H9 (cell line): ENCODE measurements around the gene CHURC1. TPM values are rescaled to one million over a fixed set of nuclear protein-coding genes. Genes with fewer than 3 reads are reported as not detected.

ENCODE experiments used
- DNase-seq: peaks from one replicate; pipeline ENCODE4 v3.0.0-alpha.2; 2017
- H2AFZ ChIP-seq: one replicate; pipeline ENCODE4 v1.6.1; 2013; ENCODE audit warnings: mild to moderate bottlenecking, low read length, control low read depth, moderate library complexity
- H2AK5ac ChIP-seq: 2 replicates; pipeline ENCODE4 v1.6.1; 2013; ENCODE audit warnings: low read length, control low read depth, mixed read lengths; ENCODE audit not compliant: insufficient read length
- H2BK120ac ChIP-seq: one replicate; pipeline ENCODE4 v1.6.1; 2013; ENCODE audit warnings: low read depth, mild to moderate bottlenecking, low read length, control low read depth, inconsistent platforms; ENCODE audit not compliant: poor library complexity, severe bottlenecking
- H2BK12ac ChIP-seq: 2 replicates; pipeline ENCODE4 v1.6.1; 2013; ENCODE audit warnings: low read length, control low read depth, mixed read lengths, low read depth; ENCODE audit not compliant: insufficient read length
- H2BK15ac ChIP-seq: 2 replicates; pipeline ENCODE4 v1.6.1; 2013; ENCODE audit warnings: low read depth, low read length, control low read depth
- H2BK20ac ChIP-seq: one replicate; pipeline ENCODE4 v1.6.1; 2013; ENCODE audit warnings: low read depth, mild to moderate bottlenecking, low read length, control low read depth, inconsistent platforms; ENCODE audit not compliant: poor library complexity, severe bottlenecking
- H2BK5ac ChIP-seq: 2 replicates; pipeline ENCODE4 v1.6.1; 2013; ENCODE audit warnings: low read length, control low read depth, mixed read lengths; ENCODE audit not compliant: insufficient read length
- H3K14ac ChIP-seq: 2 replicates; pipeline ENCODE4 v1.6.1; 2013; ENCODE audit warnings: low read length, control low read depth; ENCODE audit not compliant: insufficient read depth
- H3K18ac ChIP-seq: 2 replicates; pipeline ENCODE4 v1.6.1; 2013; ENCODE audit warnings: low read depth, mild to moderate bottlenecking, mixed read lengths, low read length, control low read depth; ENCODE audit not compliant: insufficient read length
- H3K23ac ChIP-seq: 2 replicates; pipeline ENCODE4 v1.6.1; 2013; ENCODE audit warnings: low read length, control low read depth, mixed read lengths, low read depth; ENCODE audit not compliant: insufficient read length
- H3K23me2 ChIP-seq: 2 replicates; pipeline ENCODE4 v1.6.1; 2013; ENCODE audit warnings: low read depth, mild to moderate bottlenecking, mixed read lengths, low read length, control low read depth; ENCODE audit not compliant: insufficient read length, poor library complexity, severe bottlenecking
- H3K27ac ChIP-seq: 2 replicates; pipeline ENCODE4 v1.5.1; 2013; ENCODE audit warnings: low read length, control low read depth, mixed read lengths, low read depth; ENCODE audit not compliant: insufficient read length
- H3K27me3 ChIP-seq: 2 replicates; pipeline ENCODE4 v1.6.1; 2013; ENCODE audit warnings: low read length, control low read depth, inconsistent platforms; ENCODE audit not compliant: insufficient read depth
- H3K4ac ChIP-seq: 2 replicates; pipeline ENCODE4 v1.6.1; 2013; ENCODE audit warnings: low read depth, mild to moderate bottlenecking, control low read depth, inconsistent platforms, low read length, moderate library complexity
- H3K4me1 ChIP-seq: 2 replicates; pipeline ENCODE4 v1.6.1; 2013; ENCODE audit warnings: low read length, control low read depth, inconsistent platforms; ENCODE audit not compliant: insufficient read depth
- H3K4me2 ChIP-seq: 2 replicates; pipeline ENCODE4 v1.6.1; 2013; ENCODE audit warnings: low read length, control low read depth, mixed read lengths; ENCODE audit not compliant: insufficient read length, insufficient read depth
- H3K56ac ChIP-seq: 2 replicates; pipeline ENCODE4 v1.6.1; 2013; ENCODE audit warnings: low read depth, mild to moderate bottlenecking, mixed read lengths, low read length, control low read depth; ENCODE audit not compliant: insufficient read length
- H3K79me1 ChIP-seq: 2 replicates; pipeline ENCODE4 v1.6.1; 2013; ENCODE audit warnings: low read depth, mild to moderate bottlenecking, moderate library complexity, low read length, control low read depth, inconsistent platforms; ENCODE audit not compliant: insufficient read depth, poor library complexity, severe bottlenecking
- H3K79me2 ChIP-seq: 2 replicates; pipeline ENCODE4 v1.6.1; 2013; ENCODE audit warnings: low read length, control low read depth, inconsistent platforms; ENCODE audit not compliant: insufficient read depth
- H3K9ac ChIP-seq: 2 replicates; pipeline ENCODE4 v1.6.1; 2013; ENCODE audit warnings: low read length, control low read depth, mixed read lengths; ENCODE audit not compliant: insufficient read length; ENCODE audit errors: extremely low read depth
- H3K9me3 ChIP-seq: one replicate; pipeline ENCODE4 v1.6.1; 2013; ENCODE audit warnings: low read depth, low read length, inconsistent platforms; ENCODE audit not compliant: control insufficient read depth
- H3T11ph ChIP-seq: one replicate; pipeline ENCODE4 v1.6.1; 2013; ENCODE audit warnings: mild to moderate bottlenecking, low read length, control low read depth, inconsistent platforms
- H4K20me1 ChIP-seq: one replicate; pipeline ENCODE4 v1.6.1; 2013; ENCODE audit not compliant: control insufficient read depth, insufficient read length, insufficient read depth
- H4K5ac ChIP-seq: 2 replicates; pipeline ENCODE4 v1.6.1; 2013; ENCODE audit warnings: low read depth, mild to moderate bottlenecking, mixed read lengths, low read length, control low read depth; ENCODE audit not compliant: insufficient read length
- H4K8ac ChIP-seq: replicated peaks from 2 replicates; pipeline ENCODE4 v1.6.1; 2013; ENCODE audit warnings: low read length, control low read depth, mixed read lengths, low read depth; ENCODE audit not compliant: insufficient read length
- H4K91ac ChIP-seq: 2 replicates; pipeline ENCODE4 v1.6.1; 2013; ENCODE audit warnings: low read depth, mild to moderate bottlenecking, moderate library complexity, mixed read lengths, low read length, control low read depth; ENCODE audit not compliant: insufficient read length
- H3K27ac Mint-ChIP-seq, 3 experiments: 2 replicates in 2 of 3; 3 replicates in 1 of 3; pipeline ENCODE4 v1.8.0; 2020 to 2021; ENCODE audit warnings: mixed read lengths in 3 of 3, mild to moderate bottlenecking in 1 of 3, moderate library complexity in 1 of 3
- H3K27me3 Mint-ChIP-seq: 2 replicates; pipeline ENCODE4 v1.8.0; 2021; ENCODE audit warnings: low read depth, mild to moderate bottlenecking, moderate library complexity, mixed read lengths
- H3K36me3 Mint-ChIP-seq, 3 experiments: 2 replicates in 2 of 3; 3 replicates in 1 of 3; pipeline ENCODE4 v1.8.0; 2020 to 2021; ENCODE audit warnings: low read depth in 3 of 3, mixed read lengths in 3 of 3; ENCODE audit not compliant: insufficient read depth in 1 of 3
- H3K4me1 Mint-ChIP-seq, 2 experiments: 2 replicates each; pipeline ENCODE4 v1.8.0; 2020; ENCODE audit warnings: mixed read lengths in 2 of 2
- H3K4me3 Mint-ChIP-seq, 2 experiments: 2 replicates in 1 of 2; 3 replicates in 1 of 2; pipeline ENCODE4 v1.8.0; 2020 to 2021; ENCODE audit warnings: mild to moderate bottlenecking in 2 of 2, mixed read lengths in 2 of 2, moderate library complexity in 1 of 2
- H3K9me3 Mint-ChIP-seq, 2 experiments: 2 replicates in 1 of 2; 3 replicates in 1 of 2; pipeline ENCODE4 v1.8.0; 2020; ENCODE audit warnings: mild to moderate bottlenecking in 2 of 2, mixed read lengths in 2 of 2, moderate library complexity in 1 of 2
- CTCF ChIP-seq: fragments of 200-600 bp; sonication (generic); conservative IDR thresholded peaks from 3 replicates; pipeline ENCODE4 v1.8.0; 2021; ENCODE audit warnings: antibody characterized with exemption, mild to moderate bottlenecking
- WGBS: extraction: QIAGEN DNeasy Blood & Tissue Kit; methylation state at CpG from one replicate; pipeline ENCODE4 v1.1.7; 2013; ENCODE audit warnings: missing lambda C conversion rate, low lambda C conversion rate, mixed read lengths; ENCODE audit not compliant: insufficient read length; ENCODE audit errors: extremely low coverage; 5-methylcytosine and 5-hydroxymethylcytosine counted together
- total RNA-seq: library from RNA; stranded (reverse); gene quantifications from 2 replicates; pipeline ENCODE4 v1.2.1, GENCODE V29; 2021

CHURC1 gene
- total RNA-seq, 1 experiment from 2014 or later: 58.7 TPM

GRCh38 chr14:64868379-64868778 lies 45.9 kb upstream of the CHURC1 start:
- TF ChIP-seq CTCF: no peak
- Histone ChIP-seq H2BK12ac (no peak overlapping the region), H3K18ac (no peak overlapping the region), H4K91ac (no peak overlapping the region), H3K79me1 (no peaks in the 10 kb centered on the region), H2BK120ac (no peak overlapping the region), H2BK15ac (no peak overlapping the region), H3T11ph (no peak overlapping the region), H2AFZ (no peak overlapping the region), H3K27ac (no peak overlapping the region), H4K20me1 (no peaks in the 10 kb centered on the region), H3K14ac (no peak overlapping the region), H3K4ac (no peak overlapping the region), H3K4me1 (peaks cover 4% of the 10 kb centered on the region; the same call in 1 of the 2 replicates), H4K5ac (no peak overlapping the region), H3K9ac (no peak overlapping the region), H3K4me2 (no peak overlapping the region), H3K23ac (no peak overlapping the region), H2BK20ac (no peak overlapping the region), H3K27me3 (no peaks in the 10 kb centered on the region), H2AK5ac (no peak overlapping the region), H3K9me3 (no peaks in the 10 kb centered on the region), H3K56ac (no peak overlapping the region), H2BK5ac (no peak overlapping the region), H3K79me2 (no peaks in the 10 kb centered on the region), H4K8ac (no peak overlapping the region), H3K23me2 (no peaks in the 10 kb centered on the region)
- Mint-ChIP-seq H3K4me1 (peaks cover 15 to 17% of the 10 kb centered on the region in 2 experiments), H3K9me3 (peaks cover 0 to 3% of the 10 kb centered on the region in 2 experiments; a peak in 2 of 5 replicates), H3K27me3 (peaks cover 14% of the 10 kb centered on the region), H3K36me3 (no peaks in the 10 kb centered on the region; a peak in 1 of 7 replicates), H3K4me3 (no peak overlapping the region), H3K27ac (no peak overlapping the region)
- no CpG with 5 or more reads among the region's 2 CpGs for WGBS
- DNase-seq: no peak
